ENCODE results near the gene MYH15. TPM values are rescaled to one million over a fixed set of nuclear protein-coding genes. Genes with fewer than 3 reads are reported as not detected.

MYH15 gene
- total and polyA plus RNA-seq, 2 donors: 0.10 to 1.2 TPM

DNA sequence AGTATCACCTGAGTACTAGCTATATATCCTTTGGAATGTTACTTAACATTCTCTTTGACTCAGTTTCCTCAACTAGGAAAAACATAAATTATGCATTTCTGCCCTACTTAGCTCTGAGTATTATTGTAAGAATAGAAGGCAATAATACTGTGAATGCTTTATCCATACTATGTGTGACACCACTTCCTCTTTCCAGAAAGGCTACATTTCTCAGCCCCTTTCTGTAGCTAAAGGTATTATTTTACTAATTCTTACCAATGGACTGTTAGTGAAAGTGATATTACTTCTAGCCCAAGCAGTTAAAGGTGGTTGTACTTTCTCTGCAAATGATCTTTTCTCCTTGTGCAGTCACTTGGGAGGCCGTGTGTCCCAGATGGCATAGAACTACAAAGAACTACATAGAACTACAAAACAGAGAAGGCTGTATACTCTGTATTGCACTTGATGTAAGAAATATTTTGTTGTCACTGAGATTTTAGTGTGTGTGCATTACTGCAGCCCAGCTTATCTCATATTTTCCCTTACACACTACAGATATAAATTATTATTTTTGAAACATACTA lies 35.1 kb downstream of the MYH15 start:
- Histone ChIP-seq H3K4me3 (ENCODE audit: low read depth, low read length) (no peak overlapping the region), H3K36me3 (ENCODE audit: insufficient read depth) (no peaks in the 10 kb centered on the region), H3K4me1 (ENCODE audit: insufficient read depth) (no peaks in the 10 kb centered on the region), H3K27ac (ENCODE audit: low read depth) (no peak overlapping the region)
- WGBS: 63% methylated on average over 1 of the region's 1 CpG
- no peak for DNase-seq (ENCODE audit: extremely low spot score)

GRCh38 chr3:108474581-108474980 lies 35.8 kb downstream of the MYH15 start:
- Histone ChIP-seq H3K4me1 (ENCODE audit: insufficient read depth) (no peaks in the 10 kb centered on the region), H3K36me3 (ENCODE audit: insufficient read depth) (no peaks in the 10 kb centered on the region), H3K27ac (ENCODE audit: low read depth) (no peak overlapping the region), H3K4me3 (ENCODE audit: low read depth, low read length) (no peak overlapping the region)
- 73% methylated on average over 3 of the region's 3 CpGs for WGBS
- DNase-seq (ENCODE audit: extremely low spot score): no peak

GRCh38 chr3:108473711-108474110 lies 36.7 kb downstream of the MYH15 start:
- Histone ChIP-seq H3K4me3 (ENCODE audit: low read depth, low read length) (no peak overlapping the region), H3K4me1 (ENCODE audit: insufficient read depth) (no peaks in the 10 kb centered on the region), H3K27ac (ENCODE audit: low read depth) (no peak overlapping the region), H3K36me3 (ENCODE audit: insufficient read depth) (no peaks in the 10 kb centered on the region)
- no peak for DNase-seq (ENCODE audit: extremely low spot score)

DNA sequence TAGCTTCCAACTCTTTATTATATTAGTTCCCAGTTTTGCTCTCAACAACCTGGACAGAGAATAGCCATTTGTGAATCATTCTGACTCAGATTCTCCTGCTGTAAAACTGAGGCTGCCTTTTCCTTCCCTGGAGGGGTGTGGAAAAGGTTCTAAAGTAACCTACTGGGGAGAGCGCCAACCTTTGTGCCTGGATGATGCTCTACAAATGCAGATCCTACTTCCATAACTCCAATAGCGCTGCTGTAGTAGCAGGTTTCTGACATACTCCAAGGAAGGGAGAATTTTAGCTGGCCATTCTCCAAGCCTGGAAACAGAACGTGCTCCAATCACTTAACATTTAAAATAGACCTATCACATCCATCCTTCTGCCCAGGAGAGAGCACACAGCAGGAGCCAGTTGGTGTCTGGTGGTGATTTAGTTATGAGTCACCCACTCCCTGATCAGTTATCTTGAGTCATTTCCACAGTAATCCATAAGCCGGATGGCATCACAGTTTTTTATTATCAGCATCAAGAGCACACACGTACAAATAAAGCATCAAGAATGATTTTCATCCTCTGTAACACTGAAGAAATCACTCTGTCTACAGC lies 38.3 kb downstream of the MYH15 start:
- DNase-seq (ENCODE audit: extremely low spot score): no peak
- no peaks in the 10 kb centered on the region for H3K36me3 ChIP-seq (ENCODE audit: insufficient read depth)
- 53% methylated on average over 5 of the region's 5 CpGs for WGBS
- H3K4me1 ChIP-seq (ENCODE audit: insufficient read depth): no peaks in the 10 kb centered on the region
- no peak overlapping the region for H3K4me3 ChIP-seq (ENCODE audit: low read depth, low read length)
- H3K27ac ChIP-seq (ENCODE audit: low read depth): no peak overlapping the region

- no peaks in the 10 kb centered on the region for H3K36me3 ChIP-seq (ENCODE audit: insufficient read depth)
- H3K4me1 ChIP-seq (ENCODE audit: insufficient read depth): no peaks in the 10 kb centered on the region
- no peak overlapping the region for H3K4me3 ChIP-seq (ENCODE audit: low read depth, low read length)
- H3K27ac ChIP-seq (ENCODE audit: low read depth): no peak overlapping the region
- no peak for DNase-seq (ENCODE audit: extremely low spot score)
Measured at GRCh38 chr3:108471426-108471825, 39.0 kb downstream of the MYH15 start.

- no peak for DNase-seq (ENCODE audit: extremely low spot score)
- H3K36me3 ChIP-seq (ENCODE audit: insufficient read depth): no peaks in the 10 kb centered on the region
- no peak overlapping the region for H3K27ac ChIP-seq (ENCODE audit: low read depth)
- H3K4me1 ChIP-seq (ENCODE audit: insufficient read depth): no peaks in the 10 kb centered on the region
- 86% methylated on average over 5 of the region's 5 CpGs for WGBS
- no peak overlapping the region for H3K4me3 ChIP-seq (ENCODE audit: low read depth, low read length)
Measured at GRCh38 chr3:108469126-108469525, 41.3 kb downstream of the MYH15 start.

- Histone ChIP-seq H3K4me1 (ENCODE audit: insufficient read depth) (no peaks in the 10 kb centered on the region), H3K36me3 (ENCODE audit: insufficient read depth) (no peaks in the 10 kb centered on the region), H3K27ac (ENCODE audit: low read depth) (no peak overlapping the region), H3K4me3 (ENCODE audit: low read depth, low read length) (no peak overlapping the region)
- 49% methylated on average over 4 of the region's 4 CpGs for WGBS
- no peak for DNase-seq (ENCODE audit: extremely low spot score)
Measured at GRCh38 chr3:108468577-108468976, 41.8 kb downstream of the MYH15 start.

GRCh38 chr3:108462899-108463298 lies 47.5 kb downstream of the MYH15 start:
- 82% methylated on average over 2 of the region's 2 CpGs for WGBS
- Histone ChIP-seq H3K4me1 (ENCODE audit: insufficient read depth) (no peaks in the 10 kb centered on the region), H3K36me3 (ENCODE audit: insufficient read depth) (no peaks in the 10 kb centered on the region), H3K27ac (ENCODE audit: low read depth) (no peak overlapping the region), H3K4me3 (ENCODE audit: low read depth, low read length) (no peak overlapping the region)
- DNase-seq (ENCODE audit: extremely low spot score): no peak

GRCh38 chr3:108461661-108462111 lies 48.7 kb downstream of the MYH15 start:
- Histone ChIP-seq H3K27ac (ENCODE audit: low read depth) (no peak overlapping the region), H3K4me3 (ENCODE audit: low read depth, low read length) (no peak overlapping the region), H3K36me3 (ENCODE audit: insufficient read depth) (no peaks in the 10 kb centered on the region), H3K4me1 (ENCODE audit: insufficient read depth) (no peaks in the 10 kb centered on the region)
- DNase-seq (ENCODE audit: extremely low spot score): no peak
- WGBS: 44% methylated on average over 5 of the region's 5 CpGs

DNA sequence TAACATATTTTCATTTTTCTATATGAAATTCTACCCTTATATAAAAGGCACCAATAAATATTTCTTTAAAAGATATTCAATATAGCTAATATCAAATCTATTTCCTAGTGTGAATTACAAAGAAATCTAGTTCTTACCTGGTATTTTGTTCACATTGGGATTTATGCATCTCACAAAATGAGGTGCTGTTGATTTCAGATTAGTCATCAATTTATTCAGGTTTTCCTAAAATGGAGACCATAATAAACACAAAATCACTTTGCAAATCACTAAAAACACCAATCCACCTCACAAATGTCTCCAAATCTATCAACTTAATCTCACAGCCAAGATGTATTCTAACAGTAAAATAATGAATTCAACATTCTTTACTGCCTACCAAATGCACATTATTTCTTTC lies 51.2 kb downstream of the MYH15 start:
- H3K36me3 ChIP-seq (ENCODE audit: insufficient read depth): no peaks in the 10 kb centered on the region
- no peak overlapping the region for H3K27ac ChIP-seq (ENCODE audit: low read depth)
- no peak for DNase-seq (ENCODE audit: extremely low spot score)
- H3K4me3 ChIP-seq (ENCODE audit: low read depth, low read length): no peak overlapping the region
- H3K4me1 ChIP-seq (ENCODE audit: insufficient read depth): no peaks in the 10 kb centered on the region

DNA sequence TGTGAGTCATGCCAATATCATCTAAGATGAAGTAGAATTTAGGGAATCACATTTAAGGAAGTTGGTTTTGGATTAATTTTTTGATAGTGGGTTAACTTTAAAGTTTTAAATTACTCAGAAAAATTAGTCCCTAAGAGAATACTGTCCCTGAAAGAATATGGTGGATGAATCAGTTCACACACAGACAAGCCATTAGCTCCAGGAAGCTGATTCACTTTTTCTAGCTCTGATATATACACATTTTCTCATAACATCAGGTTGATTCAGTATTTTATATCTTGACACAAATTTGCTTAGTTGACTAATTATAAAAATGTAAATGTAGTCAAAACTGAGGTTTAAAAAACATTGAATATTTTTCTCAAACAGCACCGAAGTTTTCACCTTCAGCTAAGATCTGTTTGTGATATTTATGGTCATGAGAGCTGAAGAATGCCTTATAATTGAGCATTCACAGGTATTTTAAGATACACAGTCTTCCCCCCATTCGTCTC lies 55.1 kb downstream of the MYH15 start:
- no peaks in the 10 kb centered on the region for H3K36me3 ChIP-seq (ENCODE audit: insufficient read depth)
- 78% methylated on average over 2 of the region's 2 CpGs for WGBS

DNA sequence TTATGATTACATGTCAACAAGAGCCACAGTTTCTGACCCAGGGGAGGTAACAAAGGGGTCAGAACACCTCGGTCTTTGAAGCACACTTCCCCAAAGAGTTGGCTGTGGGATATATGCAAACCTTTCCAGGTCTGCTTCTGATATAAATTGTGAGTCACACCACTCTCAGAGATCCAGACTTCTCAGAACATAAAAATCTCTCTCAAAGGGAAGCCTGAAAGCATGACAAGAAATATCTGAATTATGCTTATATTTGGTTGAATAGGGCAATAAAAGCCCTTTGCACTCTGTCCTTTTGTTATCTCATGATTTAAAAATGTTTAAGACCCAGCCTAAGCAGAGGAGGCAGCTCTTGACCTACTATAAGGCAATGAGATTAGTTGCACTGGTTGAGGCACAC lies 56.8 kb downstream of the MYH15 start:
- WGBS: 62% methylated on average over 1 of the region's 1 CpG
- H3K4me1 ChIP-seq (ENCODE audit: insufficient read depth): no peaks in the 10 kb centered on the region
- H3K36me3 ChIP-seq (ENCODE audit: insufficient read depth): no peaks in the 10 kb centered on the region
- no peak overlapping the region for H3K27ac ChIP-seq (ENCODE audit: low read depth)
- no peak for DNase-seq (ENCODE audit: extremely low spot score)
- no peak overlapping the region for H3K4me3 ChIP-seq (ENCODE audit: low read depth, low read length)

More for the DNA sequence above, 55.1 kb downstream of the MYH15 start:
- no peak for DNase-seq (ENCODE audit: extremely low spot score)
- no peak overlapping the region for H3K4me3 ChIP-seq (ENCODE audit: low read depth, low read length)
- H3K27ac ChIP-seq (ENCODE audit: low read depth): no peak overlapping the region
- no peaks in the 10 kb centered on the region for H3K4me1 ChIP-seq (ENCODE audit: insufficient read depth)

- H3K27ac ChIP-seq (ENCODE audit: low read depth): no peak overlapping the region
- no peak overlapping the region for H3K4me3 ChIP-seq (ENCODE audit: low read depth, low read length)
- 38% methylated on average over 2 of the region's 2 CpGs for WGBS
- DNase-seq (ENCODE audit: extremely low spot score): no peak
- no peaks in the 10 kb centered on the region for H3K4me1 ChIP-seq (ENCODE audit: insufficient read depth)
- no peaks in the 10 kb centered on the region for H3K36me3 ChIP-seq (ENCODE audit: insufficient read depth)
Measured at GRCh38 chr3:108450444-108450843, 60.0 kb downstream of the MYH15 start.

- H3K4me1 ChIP-seq (ENCODE audit: insufficient read depth): no peaks in the 10 kb centered on the region
- 84% methylated on average over 1 of the region's 1 CpG for WGBS
- H3K27ac ChIP-seq (ENCODE audit: low read depth): no peak overlapping the region
- H3K4me3 ChIP-seq (ENCODE audit: low read depth, low read length): no peak overlapping the region
- DNase-seq (ENCODE audit: extremely low spot score): no peak
- no peaks in the 10 kb centered on the region for H3K36me3 ChIP-seq (ENCODE audit: insufficient read depth)
Measured at GRCh38 chr3:108448593-108448992, 61.8 kb downstream of the MYH15 start.
